Thyroid gland (tissue), 4 donors: Measurements from ENCODE around the gene C2orf15. TPM values are rescaled to one million over a fixed set of nuclear protein-coding genes. Genes with fewer than 3 reads are reported as not detected.
"Not testable (repeated sequence)": the region's sequence is repeated elsewhere in the genome, so short reads cannot be mapped to it uniquely, and the experiment has no call there.

Experiments
- DNase-seq, 2 donors: peaks; one replicate each; pipeline ENCODE4 v3.0.0-alpha.2; 2019
- H3K27ac ChIP-seq, 3 donors: fragments of 200-600 bp; sonication (generic); 1 replicate in 2 of 3; 2 replicates in 1 of 3; pipeline ENCODE4 v1.5.1; 2016 to 2019; ENCODE audit warnings: mild to moderate bottlenecking in 1 of 3, moderate library complexity in 1 of 3
- H3K27me3 ChIP-seq: fragments of 200-600 bp; sonication (generic); one replicate; pipeline ENCODE4 v1.5.1; 2019
- H3K36me3 ChIP-seq, 2 donors: fragments of 200-600 bp; sonication (generic); one replicate each; pipeline ENCODE4 v1.5.1; 2016 to 2019
- H3K4me1 ChIP-seq, 2 donors: fragments of 200-600 bp; sonication (generic); one replicate each; pipeline ENCODE4 v1.5.1; 2017 to 2019
- H3K4me3 ChIP-seq, 3 donors: fragments of 200-600 bp; sonication (generic); replicated peaks in 1 of 3; 1 replicate in 2 of 3; 2 replicates in 1 of 3; pipeline ENCODE4 v1.5.1; 2016; ENCODE audit warnings: mild to moderate bottlenecking in 1 of 3
- H3K9me3 ChIP-seq: fragments of 200-600 bp; sonication (generic); one replicate; pipeline ENCODE4 v1.5.1; 2017
- POLR2A ChIP-seq, 2 donors: fragments of 450-650 bp; IDR thresholded peaks; one replicate each; pipeline ENCODE4 v1.6.1; 2017; ENCODE audit warnings: antibody characterized with exemption in 2 of 2, mild to moderate bottlenecking in 2 of 2, moderate library complexity in 1 of 2
- whole genome bisulfite sequencing, 2 donors: methylation state at CpG; one replicate each; pipeline ENCODE4 v1.1.5; 2017; 5-methylcytosine and 5-hydroxymethylcytosine counted together
- intact Hi-C: fragments of 100-400 bp; cut with DNase I; formaldehyde crosslinking; loops from one replicate; pipeline ENCODE4 v1.15.1; 2023
- total RNA-seq, 4 donors: library from RNA; depleted of rRNA; stranded (reverse); fragments of >200 nt; gene quantifications; one replicate each; pipeline ENCODE4 v1.2.3, GENCODE V29; 2016
- TF ChIP-seq, protein P1 (sequence below), 6 experiments: fragments of 200-600 bp in 3 of 6; fragments of 450-650 bp in 3 of 6; sonication (generic) in 3 of 6; IDR thresholded peaks; one replicate each; pipeline ENCODE4 v1.5.1; 2016 to 2019; ENCODE audit warnings: antibody characterized with exemption in 6 of 6, mild to moderate bottlenecking in 2 of 6, inconsistent platforms in 1 of 6, moderate library complexity in 1 of 6

C2orf15 gene
- total RNA-seq, 4 donors from 2014 or later = 2.0 to 6.5 (median 4.3) TPM

DNA sequence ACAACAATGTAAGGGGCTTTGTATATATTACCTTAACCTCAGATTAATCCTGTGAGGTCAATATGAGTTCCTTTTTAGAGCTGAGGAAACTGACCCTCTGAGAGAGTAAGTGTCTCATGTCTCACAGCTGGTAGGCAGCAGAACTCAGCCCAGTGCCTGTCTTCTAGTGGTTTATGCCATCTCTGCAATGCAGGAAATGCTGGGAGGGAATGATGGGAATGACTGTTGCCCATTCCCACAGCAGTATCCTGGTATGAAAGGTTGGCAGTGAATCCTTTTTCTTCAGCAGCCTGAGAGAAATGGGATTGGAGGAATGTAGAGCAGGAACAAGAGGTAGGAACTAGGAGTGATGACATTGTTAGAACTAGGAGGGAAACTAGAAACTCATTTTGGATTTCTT is 45.5 kb downstream of the C2orf15 start:
- Histone ChIP-seq H3K4me1 (peaks cover under 1 to 11% of the 10 kb centered on the region in 2 donors), H3K27ac (no peak overlapping the region), H3K36me3 (no peaks in the 10 kb centered on the region), H3K9me3 (no peaks in the 10 kb centered on the region), H3K4me3 (no peak overlapping the region), H3K27me3 (no peaks in the 10 kb centered on the region)
- intact Hi-C loops = loop anchor here (10.0 kb wide), 1 partner anchor 148 kb away; the partner anchor contains the start of genes EIF5B and TXNDC9
- TF ChIP-seq POLR2A (IDR thresholded peaks at IDR 0.05) = no peak
- TF ChIP-seq, protein P1, sequence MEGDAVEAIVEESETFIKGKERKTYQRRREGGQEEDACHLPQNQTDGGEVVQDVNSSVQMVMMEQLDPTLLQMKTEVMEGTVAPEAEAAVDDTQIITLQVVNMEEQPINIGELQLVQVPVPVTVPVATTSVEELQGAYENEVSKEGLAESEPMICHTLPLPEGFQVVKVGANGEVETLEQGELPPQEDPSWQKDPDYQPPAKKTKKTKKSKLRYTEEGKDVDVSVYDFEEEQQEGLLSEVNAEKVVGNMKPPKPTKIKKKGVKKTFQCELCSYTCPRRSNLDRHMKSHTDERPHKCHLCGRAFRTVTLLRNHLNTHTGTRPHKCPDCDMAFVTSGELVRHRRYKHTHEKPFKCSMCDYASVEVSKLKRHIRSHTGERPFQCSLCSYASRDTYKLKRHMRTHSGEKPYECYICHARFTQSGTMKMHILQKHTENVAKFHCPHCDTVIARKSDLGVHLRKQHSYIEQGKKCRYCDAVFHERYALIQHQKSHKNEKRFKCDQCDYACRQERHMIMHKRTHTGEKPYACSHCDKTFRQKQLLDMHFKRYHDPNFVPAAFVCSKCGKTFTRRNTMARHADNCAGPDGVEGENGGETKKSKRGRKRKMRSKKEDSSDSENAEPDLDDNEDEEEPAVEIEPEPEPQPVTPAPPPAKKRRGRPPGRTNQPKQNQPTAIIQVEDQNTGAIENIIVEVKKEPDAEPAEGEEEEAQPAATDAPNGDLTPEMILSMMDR (IDR thresholded peaks at IDR 0.05) = no peak
- DNase-seq = no peak

DNA sequence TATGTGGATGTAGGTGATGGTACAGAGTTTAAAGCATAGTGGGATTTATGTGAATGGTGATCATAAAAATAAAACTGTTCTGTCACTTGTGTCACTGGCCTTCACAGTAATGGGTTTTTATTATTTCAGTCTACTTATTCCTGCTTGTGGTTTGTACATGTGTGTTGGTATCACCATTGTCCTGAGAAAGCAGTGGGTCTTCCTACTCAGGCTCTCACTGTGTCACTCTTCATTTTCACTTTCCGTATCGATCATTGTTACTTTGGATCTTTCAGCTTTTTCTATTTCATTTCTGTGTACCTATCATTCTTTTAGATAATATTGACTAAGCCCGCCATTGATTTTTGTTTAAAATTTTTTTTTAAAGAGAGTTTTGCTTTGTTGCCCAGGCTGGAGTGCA is 46.9 kb downstream of the C2orf15 start:
- no peaks in the 10 kb centered on the region for H3K9me3 ChIP-seq
- intact Hi-C loops = loop anchor here (10.0 kb wide), 1 partner anchor 146 kb away; the partner anchor contains the start of genes EIF5B and TXNDC9
- WGBS, 2 donors = 97 to 99% methylated on average over 3 of the region's 3 CpGs
- no peak overlapping the region for H3K27ac ChIP-seq
- H3K36me3 ChIP-seq = no peaks in the 10 kb centered on the region
- H3K4me3 ChIP-seq = no peak overlapping the region
- DNase-seq = no peak
- TF ChIP-seq POLR2A (IDR thresholded peaks at IDR 0.05) = no peak
- TF ChIP-seq, protein P1 (IDR thresholded peaks at IDR 0.05) = no peak
- no peaks in the 10 kb centered on the region for H3K27me3 ChIP-seq
- no peaks in the 10 kb centered on the region for H3K4me1 ChIP-seq

DNA sequence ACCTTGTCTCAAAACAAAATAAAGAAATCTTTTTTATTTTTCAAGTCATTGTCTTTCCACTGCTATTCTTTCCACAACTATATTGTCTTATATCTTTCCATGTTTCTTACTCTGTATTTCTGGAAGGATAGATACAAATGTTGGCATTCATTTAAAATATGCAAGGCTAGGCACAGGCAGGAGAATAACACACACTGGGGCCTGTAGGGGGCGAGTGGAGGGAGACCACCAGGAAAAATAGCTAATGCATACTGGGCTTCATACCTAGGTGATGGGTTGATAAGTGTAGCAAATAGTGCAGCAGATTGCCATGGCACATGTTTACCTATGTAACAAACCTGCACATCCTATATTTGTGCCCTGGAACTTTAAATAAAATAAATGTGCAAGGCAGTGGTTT is 49.0 kb downstream of the C2orf15 start:
- H3K27me3 ChIP-seq = no peaks in the 10 kb centered on the region
- no peak overlapping the region for H3K27ac ChIP-seq
- WGBS, 2 donors = 93 to 97% methylated on average over 1 of the region's 1 CpG
- TF ChIP-seq, protein P1 (IDR thresholded peaks at IDR 0.05) = no peak
- no peak for TF ChIP-seq POLR2A (IDR thresholded peaks at IDR 0.05)
- intact Hi-C loops = no loop called here
- no peak overlapping the region for H3K4me3 ChIP-seq
- H3K4me1 ChIP-seq = no peaks in the 10 kb centered on the region
- peaks cover under 1 to 2% of the 10 kb centered on the region in 2 donors for H3K36me3 ChIP-seq
- DNase-seq = no peak
- no peaks in the 10 kb centered on the region for H3K9me3 ChIP-seq

DNA sequence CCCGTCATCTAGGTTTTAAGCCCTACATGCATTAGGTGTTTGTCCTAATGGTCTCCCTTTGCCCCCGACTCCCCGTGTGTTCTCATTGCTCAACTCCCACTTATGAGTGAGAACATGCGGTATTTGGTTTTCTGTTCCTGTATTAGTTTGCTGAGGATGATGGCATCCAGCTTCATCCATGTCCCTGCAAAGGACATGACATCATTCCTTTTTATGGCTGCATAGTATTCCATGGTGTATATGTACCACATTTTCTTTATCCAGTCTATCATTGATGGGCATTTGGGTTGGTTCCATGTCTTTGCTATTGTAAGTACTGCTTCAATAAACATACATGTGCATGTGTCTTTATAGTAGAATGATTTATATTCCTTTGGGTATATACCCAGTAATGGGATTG is 50.9 kb downstream of the C2orf15 start:
- intact Hi-C loops = not testable (repeated sequence)
- peaks cover 12 to 17% of the 10 kb centered on the region in 2 donors for H3K36me3 ChIP-seq

DNA sequence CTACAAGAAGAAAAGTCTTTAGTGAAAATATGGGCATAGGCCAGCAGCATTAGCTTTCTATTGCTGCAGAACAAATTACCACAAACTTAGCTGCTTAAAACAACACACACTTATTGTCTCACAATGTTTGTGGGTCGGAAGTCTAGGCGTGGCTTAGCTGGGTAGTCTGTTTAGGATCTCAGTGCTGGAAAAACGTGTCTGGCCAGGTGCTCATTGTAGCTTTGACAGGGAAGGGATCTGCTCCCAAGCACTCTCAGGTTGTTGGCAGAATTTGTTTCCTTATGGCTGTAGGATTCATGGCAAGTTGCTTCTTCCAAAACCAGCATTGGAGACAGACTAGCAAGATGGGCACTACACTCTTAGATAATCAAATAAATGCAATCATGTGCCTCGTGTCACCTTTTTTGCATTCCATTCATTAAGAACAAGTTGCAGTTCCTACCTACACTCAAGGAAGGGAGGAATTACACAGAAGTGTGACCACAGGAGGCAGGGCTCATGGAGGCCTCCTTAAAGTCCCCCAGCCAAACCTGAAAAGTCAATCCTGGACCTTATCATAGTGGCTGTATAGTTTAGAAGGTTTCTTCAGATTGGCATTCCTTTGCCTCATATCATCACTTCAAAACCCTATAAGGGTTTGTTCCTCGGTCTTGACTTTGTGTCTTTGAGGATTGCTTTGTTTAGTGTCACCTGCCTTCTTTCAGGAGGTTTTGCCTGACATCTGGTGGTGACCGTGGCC is 56.8 kb downstream of the C2orf15 start:
- peaks cover 12 to 20% of the 10 kb centered on the region in 2 donors for H3K36me3 ChIP-seq
- intact Hi-C loops = no loop called here

More for the DNA sequence above, 50.9 kb downstream of the C2orf15 start:
- H3K4me3 ChIP-seq, H3K27me3 ChIP-seq, H3K9me3 ChIP-seq, H3K4me1 ChIP-seq, DNase-seq, H3K27ac ChIP-seq: not testable (repeated sequence)
- 97 to 98% methylated on average over 4 of the region's 4 CpGs for WGBS, 2 donors

More for the DNA sequence above, 56.8 kb downstream of the C2orf15 start:
- 86 to 88% methylated on average over 6 of the region's 6 CpGs for WGBS, 2 donors
- Histone ChIP-seq H3K27me3 (no peaks in the 10 kb centered on the region), H3K4me1 (no peaks in the 10 kb centered on the region), H3K9me3 (no peaks in the 10 kb centered on the region), H3K4me3 (no peak overlapping the region), H3K27ac (no peak overlapping the region)
- DNase-seq = no peak
- no peak for TF ChIP-seq POLR2A (IDR thresholded peaks at IDR 0.05)
- TF ChIP-seq, protein P1 (IDR thresholded peaks at IDR 0.05) = no peak
